Suprapubic skin (tissue), 4 donors: Measurements from ENCODE around the gene SMC2. TPM values are rescaled to one million over a fixed set of nuclear protein-coding genes. Genes with fewer than 3 reads are reported as not detected.

Experiments
- DNase-seq, 2 donors: peaks; one replicate each; pipeline ENCODE4 v3.0.0-alpha.2; 2019; ENCODE audit warnings: low spot score in 2 of 2
- H3K27ac ChIP-seq: fragments of 200-600 bp; sonication (generic); one replicate; pipeline ENCODE4 v1.5.1; 2019
- H3K27me3 ChIP-seq: fragments of 200-600 bp; sonication (generic); one replicate; pipeline ENCODE4 v1.5.1; 2019
- H3K36me3 ChIP-seq: fragments of 200-600 bp; sonication (generic); one replicate; pipeline ENCODE4 v1.5.1; 2019
- H3K4me1 ChIP-seq: fragments of 200-600 bp; sonication (generic); one replicate; pipeline ENCODE4 v1.5.1; 2019
- H3K4me3 ChIP-seq: fragments of 200-600 bp; sonication (generic); one replicate; pipeline ENCODE4 v1.5.1; 2019; ENCODE audit warnings: mild to moderate bottlenecking
- H3K9me3 ChIP-seq: fragments of 200-600 bp; sonication (generic); one replicate; pipeline ENCODE4 v1.5.1; 2019
- EP300 ChIP-seq: sonication (generic); formaldehyde crosslinking; IDR thresholded peaks from one replicate; pipeline ENCODE4 v1.6.1; 2017; ENCODE audit warnings: antibody characterized with exemption
- POLR2A ChIP-seq, 2 donors: fragments of 450-650 bp; IDR thresholded peaks; one replicate each; pipeline ENCODE4 v1.6.1; 2017; ENCODE audit warnings: antibody characterized with exemption in 2 of 2, mild to moderate bottlenecking in 2 of 2, moderate library complexity in 2 of 2
- POLR2AphosphoS5 ChIP-seq, 3 donors: sonication (generic); formaldehyde crosslinking; IDR thresholded peaks; one replicate each; pipeline ENCODE4 v1.6.1; 2017; ENCODE audit warnings: antibody characterized with exemption in 3 of 3
- WGBS: methylation state at CpG from one replicate; pipeline ENCODE4 v1.1.5; 2018; 5-methylcytosine and 5-hydroxymethylcytosine counted together
- total RNA-seq, 4 donors: library from RNA; depleted of rRNA; stranded (reverse); fragments of >200 nt; gene quantifications; one replicate each; pipeline ENCODE4 v1.1.0, GENCODE V29; 2016
- TF ChIP-seq, protein P1 (sequence below), 2 donors: fragments of 200-600 bp in 1 of 2; fragments of 450-650 bp in 1 of 2; sonication (generic) in 1 of 2; IDR thresholded peaks; one replicate each; pipeline ENCODE4 v1.5.1; 2016 to 2019; ENCODE audit warnings: antibody characterized with exemption in 2 of 2, mild to moderate bottlenecking in 1 of 2, moderate library complexity in 1 of 2

Gene SMC2
- total RNA-seq, 4 donors from 2014 or later = 7.7 to 9.7 (median 8.4) TPM

DNA sequence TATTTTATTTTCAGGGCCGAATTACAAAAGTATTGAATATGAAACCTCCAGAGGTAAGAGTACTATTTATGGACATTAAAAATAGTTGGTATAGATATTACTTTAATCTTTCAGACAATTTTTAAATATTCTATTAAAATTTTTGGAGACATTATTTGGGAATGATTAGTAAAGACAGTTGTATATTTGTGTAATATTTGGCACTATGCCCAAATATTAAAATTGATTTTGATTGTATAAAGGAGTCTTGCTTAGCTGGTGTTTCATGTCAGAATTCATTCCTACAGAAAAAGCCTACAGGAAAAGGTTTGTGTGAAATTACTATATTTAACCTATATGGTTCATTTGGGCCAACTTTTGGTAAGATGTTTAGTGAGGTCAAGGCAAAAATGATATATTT lies 5.5 kb downstream of the SMC2 start:
- 96% methylated on average over 1 of the region's 1 CpG for WGBS
- DNase-seq = no peak
- Histone ChIP-seq H3K27me3 (no peaks in the 10 kb centered on the region), H3K4me1 (peaks cover 12% of the 10 kb centered on the region), H3K4me3 (no peak overlapping the region), H3K36me3 (peaks cover 35% of the 10 kb centered on the region), H3K9me3 (no peaks in the 10 kb centered on the region), H3K27ac (no peak overlapping the region)
- TF ChIP-seq POLR2AphosphoS5 (IDR thresholded peaks at IDR 0.05) (no peak), POLR2A (IDR thresholded peaks at IDR 0.05) (no peak), EP300 (no peak)
- TF ChIP-seq, protein P1, sequence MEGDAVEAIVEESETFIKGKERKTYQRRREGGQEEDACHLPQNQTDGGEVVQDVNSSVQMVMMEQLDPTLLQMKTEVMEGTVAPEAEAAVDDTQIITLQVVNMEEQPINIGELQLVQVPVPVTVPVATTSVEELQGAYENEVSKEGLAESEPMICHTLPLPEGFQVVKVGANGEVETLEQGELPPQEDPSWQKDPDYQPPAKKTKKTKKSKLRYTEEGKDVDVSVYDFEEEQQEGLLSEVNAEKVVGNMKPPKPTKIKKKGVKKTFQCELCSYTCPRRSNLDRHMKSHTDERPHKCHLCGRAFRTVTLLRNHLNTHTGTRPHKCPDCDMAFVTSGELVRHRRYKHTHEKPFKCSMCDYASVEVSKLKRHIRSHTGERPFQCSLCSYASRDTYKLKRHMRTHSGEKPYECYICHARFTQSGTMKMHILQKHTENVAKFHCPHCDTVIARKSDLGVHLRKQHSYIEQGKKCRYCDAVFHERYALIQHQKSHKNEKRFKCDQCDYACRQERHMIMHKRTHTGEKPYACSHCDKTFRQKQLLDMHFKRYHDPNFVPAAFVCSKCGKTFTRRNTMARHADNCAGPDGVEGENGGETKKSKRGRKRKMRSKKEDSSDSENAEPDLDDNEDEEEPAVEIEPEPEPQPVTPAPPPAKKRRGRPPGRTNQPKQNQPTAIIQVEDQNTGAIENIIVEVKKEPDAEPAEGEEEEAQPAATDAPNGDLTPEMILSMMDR (IDR thresholded peaks at IDR 0.05) = no peak

GRCh38 chr9:104104360-104104759 lies 10.3 kb downstream of the SMC2 start:
- Histone ChIP-seq H3K9me3 (no peaks in the 10 kb centered on the region), H3K27me3 (no peaks in the 10 kb centered on the region), H3K4me1 (no peaks in the 10 kb centered on the region), H3K4me3 (no peak overlapping the region), H3K36me3 (peaks cover 68% of the 10 kb centered on the region), H3K27ac (no peak overlapping the region)
- 93% methylated on average over 1 of the region's 1 CpG for WGBS
- DNase-seq = no peak
- TF ChIP-seq EP300 = no peak
- no peak for TF ChIP-seq POLR2A (IDR thresholded peaks at IDR 0.05)
- TF ChIP-seq, protein P1 (IDR thresholded peaks at IDR 0.05) = no peak
- no peak for TF ChIP-seq POLR2AphosphoS5 (IDR thresholded peaks at IDR 0.05)

DNA sequence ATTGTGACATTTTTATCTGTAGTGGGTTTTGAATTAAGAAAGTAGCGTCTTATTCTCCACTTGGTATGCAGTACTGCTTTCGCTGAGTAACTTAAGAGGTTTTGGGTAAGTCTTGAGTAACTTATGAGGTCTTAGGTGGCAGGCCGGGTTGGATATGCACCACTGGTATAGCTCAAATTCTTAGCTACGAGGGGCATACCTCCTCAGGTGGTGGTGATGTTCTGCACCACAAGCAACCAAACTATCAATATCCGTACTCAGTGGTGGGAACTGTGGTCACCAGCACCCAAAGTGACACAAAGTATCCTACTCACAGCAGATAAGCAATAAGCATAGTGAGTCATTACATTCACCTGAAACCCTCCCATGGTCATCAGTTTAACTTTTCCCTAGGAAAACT lies 13.7 kb downstream of the SMC2 start:
- WGBS = 94% methylated on average over 5 of the region's 5 CpGs

GRCh38 chr9:104108315-104108714 lies 14.2 kb downstream of the SMC2 start:
- H3K27ac ChIP-seq = no peak overlapping the region
- no peak overlapping the region for H3K4me3 ChIP-seq
- H3K27me3 ChIP-seq = no peaks in the 10 kb centered on the region
- no peaks in the 10 kb centered on the region for H3K9me3 ChIP-seq
- TF ChIP-seq, protein P1 (IDR thresholded peaks at IDR 0.05) = no peak
- no peak for TF ChIP-seq EP300
- no peak for TF ChIP-seq POLR2AphosphoS5 (IDR thresholded peaks at IDR 0.05)
- no peak for TF ChIP-seq POLR2A (IDR thresholded peaks at IDR 0.05)
- 87% methylated on average over 4 of the region's 4 CpGs for WGBS
- no peaks in the 10 kb centered on the region for H3K4me1 ChIP-seq
- DNase-seq = no peak
- peaks cover 46% of the 10 kb centered on the region for H3K36me3 ChIP-seq

More for the DNA sequence above, 13.7 kb downstream of the SMC2 start:
- Histone ChIP-seq H3K27ac (no peak overlapping the region), H3K27me3 (no peaks in the 10 kb centered on the region), H3K36me3 (peaks cover 51% of the 10 kb centered on the region), H3K4me3 (no peak overlapping the region), H3K9me3 (no peaks in the 10 kb centered on the region), H3K4me1 (no peaks in the 10 kb centered on the region)
- TF ChIP-seq POLR2AphosphoS5 (IDR thresholded peaks at IDR 0.05) (no peak), POLR2A (IDR thresholded peaks at IDR 0.05) (no peak), EP300 (no peak)
- TF ChIP-seq, protein P1 (IDR thresholded peaks at IDR 0.05) = no peak
- no peak for DNase-seq

DNA sequence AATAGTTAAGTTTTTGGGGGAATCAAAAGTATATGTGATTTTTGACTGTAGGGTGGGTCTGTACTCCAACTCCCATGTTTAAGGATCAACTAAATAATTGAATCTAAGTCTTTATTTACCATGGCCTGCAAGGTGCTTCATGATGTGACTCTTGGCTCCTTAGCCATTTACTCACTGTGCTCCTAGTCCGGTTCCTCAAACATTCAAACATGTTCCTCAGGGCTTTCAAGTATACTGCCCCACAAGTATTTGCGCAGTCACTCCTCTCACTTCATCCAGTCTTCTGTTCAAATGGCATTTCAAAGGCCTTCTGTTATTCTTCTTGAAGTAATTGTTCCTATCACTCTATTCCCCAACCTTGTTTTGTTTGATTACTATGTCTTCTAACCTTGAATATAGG lies 16.4 kb downstream of the SMC2 start:
- H3K4me1 ChIP-seq = no peaks in the 10 kb centered on the region
- no peaks in the 10 kb centered on the region for H3K27me3 ChIP-seq
- H3K4me3 ChIP-seq = no peak overlapping the region
- no peak for TF ChIP-seq POLR2A (IDR thresholded peaks at IDR 0.05)
- TF ChIP-seq, protein P1 (IDR thresholded peaks at IDR 0.05) = no peak
- TF ChIP-seq POLR2AphosphoS5 (IDR thresholded peaks at IDR 0.05) = no peak
- no peak for TF ChIP-seq EP300
- H3K36me3 ChIP-seq = peaks cover 33% of the 10 kb centered on the region
- no peak for DNase-seq
- no peaks in the 10 kb centered on the region for H3K9me3 ChIP-seq
- WGBS = 95% methylated on average over 2 of the region's 2 CpGs
- H3K27ac ChIP-seq = no peak overlapping the region
